Loucy (cell line): ENCODE results near the gene IQCH.

Experiments used
- H2AFZ ChIP-seq: fragments of 200-600 bp; sonication (generic); 2 replicates; pipeline ENCODE4 v1.6.0; 2016; ENCODE audit warnings: antibody characterized with exemption, mild to moderate bottlenecking, low read length, moderate library complexity
- H3F3A ChIP-seq: fragments of 200-600 bp; 2 replicates; pipeline ENCODE4 v1.6.0; 2016; ENCODE audit warnings: antibody characterized with exemption, low read depth, mild to moderate bottlenecking
- H3K27me3 ChIP-seq: fragments of 200-600 bp; sonication (generic); 2 replicates; pipeline ENCODE4 v1.6.1; 2014; ENCODE audit warnings: low read length, mild to moderate bottlenecking; ENCODE audit not compliant: insufficient read depth, poor library complexity, severe bottlenecking
- H3K36me3 ChIP-seq: fragments of 200-600 bp; sonication (generic); 2 replicates; pipeline ENCODE4 v1.6.1; 2016; ENCODE audit warnings: low read length; ENCODE audit not compliant: insufficient read depth
- H3K4me1 ChIP-seq: fragments of 200-600 bp; sonication (generic); 2 replicates; pipeline ENCODE4 v1.5.1; 2014; ENCODE audit warnings: low read length, mild to moderate bottlenecking; ENCODE audit not compliant: insufficient read depth, poor library complexity, severe bottlenecking
- H3K4me2 ChIP-seq: fragments of 200-600 bp; sonication (generic); 2 replicates; pipeline ENCODE4 v1.6.0; 2014; ENCODE audit warnings: antibody characterized with exemption, low read length, low read depth, mild to moderate bottlenecking; ENCODE audit not compliant: poor library complexity, severe bottlenecking
- H3K4me3 ChIP-seq: fragments of 200-600 bp; sonication (generic); 2 replicates; pipeline ENCODE4 v1.5.1; 2014; ENCODE audit warnings: low read length, mild to moderate bottlenecking, mixed read lengths; ENCODE audit not compliant: poor library complexity, severe bottlenecking
- H3K79me2 ChIP-seq: fragments of 200-600 bp; sonication (generic); 2 replicates; pipeline ENCODE4 v1.6.1; 2014; ENCODE audit warnings: low read length; ENCODE audit not compliant: insufficient read depth
- H3K9ac ChIP-seq: fragments of 200-600 bp; sonication (generic); 2 replicates; pipeline ENCODE4 v1.6.0; 2014; ENCODE audit warnings: mild to moderate bottlenecking, low read depth, low read length, moderate library complexity; ENCODE audit not compliant: poor library complexity, severe bottlenecking
- H3K9me2 ChIP-seq: fragments of 200-600 bp; sonication (generic); replicated peaks from 2 replicates; pipeline ENCODE4 v1.6.1; 2016; ENCODE audit warnings: low read depth, low read length, mixed read lengths
- H3K9me3 ChIP-seq: fragments of 200-600 bp; sonication (generic); 2 replicates; pipeline ENCODE4 v1.6.1; 2014; ENCODE audit warnings: mild to moderate bottlenecking, antibody characterized with exemption, low read length, low read depth; ENCODE audit not compliant: insufficient read depth
- H4K20me1 ChIP-seq: fragments of 200-600 bp; sonication (generic); 2 replicates; pipeline ENCODE4 v1.6.0; 2014; ENCODE audit warnings: antibody characterized with exemption, low read length, mild to moderate bottlenecking; ENCODE audit not compliant: insufficient read depth, poor library complexity, severe bottlenecking
- CTCF ChIP-seq: fragments of 200-600 bp; sonication (generic); conservative IDR thresholded peaks from 2 replicates; pipeline ENCODE4 v1.5.1; 2014; ENCODE audit warnings: mild to moderate bottlenecking, antibody characterized with exemption, low read length
- EZH2phosphoT487 ChIP-seq: fragments of 200-600 bp; IDR thresholded peaks from 2 replicates; pipeline ENCODE4 v1.6.1; 2018; ENCODE audit warnings: antibody characterized with exemption, mild to moderate bottlenecking, moderate library complexity, borderline replicate concordance

Gene IQCH

GRCh38 chr15:67394873-67395639 lies 140.5 kb downstream of the IQCH start:
- H3K9ac ChIP-seq: no peak overlapping the region
- H3K4me3 ChIP-seq: no peak overlapping the region
- no peaks in the 10 kb centered on the region for H3K36me3 ChIP-seq
- no peaks in the 10 kb centered on the region for H3F3A ChIP-seq
- no peaks in the 10 kb centered on the region for H3K27me3 ChIP-seq
- no peaks in the 10 kb centered on the region for H4K20me1 ChIP-seq
- H2AFZ ChIP-seq: no peak overlapping the region
- H3K4me1 ChIP-seq: no peaks in the 10 kb centered on the region
- H3K4me2 ChIP-seq: no peak overlapping the region
- H3K79me2 ChIP-seq: no peaks in the 10 kb centered on the region
- no peaks in the 10 kb centered on the region for H3K9me2 ChIP-seq
- TF ChIP-seq EZH2phosphoT487 (no peak), CTCF (no peak)
- H3K9me3 ChIP-seq: no peaks in the 10 kb centered on the region

- H3K79me2 ChIP-seq: no peaks in the 10 kb centered on the region
- H4K20me1 ChIP-seq: no peaks in the 10 kb centered on the region
- no peak overlapping the region for H3K4me3 ChIP-seq
- TF ChIP-seq CTCF (no peak), EZH2phosphoT487 (no peak)
- H3K9me3 ChIP-seq: no peaks in the 10 kb centered on the region
- H3K36me3 ChIP-seq: no peaks in the 10 kb centered on the region
- no peaks in the 10 kb centered on the region for H3K9me2 ChIP-seq
- peak overlapping the region; percentile 11; the same call in 1 of the 2 replicates for H2AFZ ChIP-seq
- H3K27me3 ChIP-seq: no peaks in the 10 kb centered on the region
- H3K9ac ChIP-seq: no peak overlapping the region
- H3K4me1 ChIP-seq: no peaks in the 10 kb centered on the region
- no peak overlapping the region for H3K4me2 ChIP-seq
- H3F3A ChIP-seq: no peaks in the 10 kb centered on the region
Observed at GRCh38 chr15:67396114-67396513, 141.5 kb downstream of the IQCH start.

- H3K4me3 ChIP-seq: no peak overlapping the region
- no peak overlapping the region for H3K4me2 ChIP-seq
- H3K79me2 ChIP-seq: no peaks in the 10 kb centered on the region
- no peaks in the 10 kb centered on the region for H3K36me3 ChIP-seq
- TF ChIP-seq CTCF (peak; percentile 25), EZH2phosphoT487 (no peak)
- no peaks in the 10 kb centered on the region for H3K9me2 ChIP-seq
- no peaks in the 10 kb centered on the region for H3K27me3 ChIP-seq
- no peak overlapping the region for H3K9ac ChIP-seq
- no peaks in the 10 kb centered on the region for H4K20me1 ChIP-seq
- H2AFZ ChIP-seq: no peak overlapping the region
- H3F3A ChIP-seq: no peaks in the 10 kb centered on the region
- H3K9me3 ChIP-seq: no peaks in the 10 kb centered on the region
- H3K4me1 ChIP-seq: peaks cover under 1% of the 10 kb centered on the region
Observed at GRCh38 chr15:67397139-67397538, 142.6 kb downstream of the IQCH start.
